Activated naive CD8-positive, alpha-beta T cell (primary cell): ENCODE data around the gene EMC7.

Experiments
- H3K27ac Mint-ChIP-seq: one replicate; pipeline ENCODE4 v1.8.0; 2021; ENCODE audit warnings: mixed read lengths
- H3K27me3 Mint-ChIP-seq: one replicate; pipeline ENCODE4 v1.8.0; 2021; ENCODE audit warnings: mixed read lengths
- H3K36me3 Mint-ChIP-seq: one replicate; pipeline ENCODE4 v1.8.0; 2021; ENCODE audit warnings: mixed read lengths
- H3K4me1 Mint-ChIP-seq: one replicate; pipeline ENCODE4 v1.8.0; 2021; ENCODE audit warnings: low read depth, mixed read lengths
- H3K4me3 Mint-ChIP-seq: one replicate; pipeline ENCODE4 v1.8.0; 2021; ENCODE audit warnings: mild to moderate bottlenecking, mixed read lengths
- H3K9me3 Mint-ChIP-seq: one replicate; pipeline ENCODE4 v1.8.0; 2021; ENCODE audit warnings: low read depth, mixed read lengths

The EMC7 gene

GRCh38 chr15:34111488-34111887, 9.8 kb upstream of the EMC7 start:
- peaks cover 2% of the 10 kb centered on the region for H3K27me3 Mint-ChIP-seq
- H3K4me1 Mint-ChIP-seq, result no peaks in the 10 kb centered on the region
- H3K36me3 Mint-ChIP-seq, result no peaks in the 10 kb centered on the region
- H3K4me3 Mint-ChIP-seq, result no peak overlapping the region
- H3K27ac Mint-ChIP-seq, result no peak overlapping the region
- peaks cover under 1% of the 10 kb centered on the region for H3K9me3 Mint-ChIP-seq

GRCh38 chr15:34109797-34110663, 8.4 kb upstream of the EMC7 start:
- Mint-ChIP-seq H3K9me3 (peaks cover 3% of the 10 kb centered on the region), H3K27ac (no peak overlapping the region), H3K36me3 (peaks cover 5% of the 10 kb centered on the region), H3K4me3 (no peak overlapping the region), H3K27me3 (peaks cover 2% of the 10 kb centered on the region), H3K4me1 (no peaks in the 10 kb centered on the region)

- peaks cover 9% of the 10 kb centered on the region for H3K4me1 Mint-ChIP-seq
- no peaks in the 10 kb centered on the region for H3K27me3 Mint-ChIP-seq
- H3K4me3 Mint-ChIP-seq, result no peak overlapping the region
- peaks cover 21% of the 10 kb centered on the region for H3K36me3 Mint-ChIP-seq
- no peak overlapping the region for H3K27ac Mint-ChIP-seq
- H3K9me3 Mint-ChIP-seq, result peaks cover 3% of the 10 kb centered on the region
These were observed 5.7 kb upstream of the EMC7 start for GRCh38 chr15:34107315-34107714.

- Mint-ChIP-seq H3K27ac (no peak overlapping the region), H3K36me3 (peaks cover 21% of the 10 kb centered on the region), H3K9me3 (peaks cover 3% of the 10 kb centered on the region), H3K27me3 (no peaks in the 10 kb centered on the region), H3K4me1 (peaks cover 14% of the 10 kb centered on the region), H3K4me3 (no peak overlapping the region)
These were observed 4.8 kb upstream of the EMC7 start for GRCh38 chr15:34106423-34106822.

- Mint-ChIP-seq H3K4me1 (peaks cover 40% of the 10 kb centered on the region), H3K27ac (peak overlapping the region; percentile 95), H3K4me3 (peak overlapping the region; percentile 98), H3K9me3 (peaks cover 3% of the 10 kb centered on the region), H3K27me3 (no peaks in the 10 kb centered on the region), H3K36me3 (peaks cover 21% of the 10 kb centered on the region)
These were observed 688 bp upstream of the EMC7 start for GRCh38 chr15:34102175-34102925.

GRCh38 chr15:34099914-34100313, 1.7 kb downstream of the EMC7 start:
- peaks cover 49% of the 10 kb centered on the region for H3K4me1 Mint-ChIP-seq
- peak overlapping the region; percentile 75 for H3K27ac Mint-ChIP-seq
- peak overlapping the region; percentile 98 for H3K4me3 Mint-ChIP-seq
- H3K27me3 Mint-ChIP-seq, result no peaks in the 10 kb centered on the region
- H3K9me3 Mint-ChIP-seq, result no peaks in the 10 kb centered on the region
- peaks cover 18% of the 10 kb centered on the region for H3K36me3 Mint-ChIP-seq

DNA sequence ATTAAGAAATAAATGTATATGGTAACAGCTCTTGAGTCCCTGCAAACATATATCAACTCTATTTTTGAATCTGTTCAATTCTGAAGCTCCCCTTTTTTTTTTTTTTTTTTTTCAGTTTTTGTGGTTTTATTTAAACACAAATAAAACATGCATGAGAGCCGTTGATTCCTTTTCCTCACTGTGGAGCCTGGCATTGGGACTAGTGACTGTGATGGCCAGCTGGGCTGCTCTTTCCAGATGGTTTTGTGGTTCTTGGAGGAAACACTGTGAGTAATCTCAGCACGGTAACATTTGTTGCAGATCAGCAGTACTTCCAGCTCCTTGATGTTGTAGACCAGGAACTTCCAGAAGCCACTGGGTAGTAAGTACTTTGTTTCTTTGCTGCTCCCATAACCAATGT, 15.9 kb downstream of the EMC7 start:
- H3K4me3 Mint-ChIP-seq, result no peak overlapping the region
- no peaks in the 10 kb centered on the region for H3K9me3 Mint-ChIP-seq
- H3K36me3 Mint-ChIP-seq, result peaks cover 10% of the 10 kb centered on the region
- H3K4me1 Mint-ChIP-seq, result peaks cover 3% of the 10 kb centered on the region
- no peaks in the 10 kb centered on the region for H3K27me3 Mint-ChIP-seq
- H3K27ac Mint-ChIP-seq, result no peak overlapping the region

DNA sequence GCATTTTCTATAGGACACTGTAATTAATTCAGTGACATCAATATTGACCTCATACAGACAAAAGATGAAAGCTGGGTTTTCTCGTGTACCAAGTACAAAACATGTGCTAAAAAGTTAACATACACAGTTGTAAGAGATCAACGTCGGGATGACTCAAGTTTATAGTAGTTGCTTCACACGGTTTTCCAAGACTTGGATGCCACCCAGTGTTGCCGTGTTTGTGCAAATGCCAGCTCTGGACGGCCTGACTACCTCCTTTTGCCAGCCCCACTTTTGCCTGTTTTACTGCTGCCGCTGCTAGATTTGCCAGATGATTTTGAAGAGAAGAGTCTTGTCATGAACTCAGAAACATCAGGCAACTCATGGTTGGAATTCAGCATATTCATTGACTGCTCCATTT, 17.6 kb downstream of the EMC7 start:
- H3K27me3 Mint-ChIP-seq, result no peaks in the 10 kb centered on the region
- H3K27ac Mint-ChIP-seq, result no peak overlapping the region
- no peak overlapping the region for H3K4me3 Mint-ChIP-seq
- H3K9me3 Mint-ChIP-seq, result no peaks in the 10 kb centered on the region
- H3K36me3 Mint-ChIP-seq, result peaks cover 7% of the 10 kb centered on the region
- no peaks in the 10 kb centered on the region for H3K4me1 Mint-ChIP-seq

GRCh38 chr15:34079904-34080303, 21.8 kb downstream of the EMC7 start:
- Mint-ChIP-seq H3K27me3 (no peaks in the 10 kb centered on the region), H3K27ac (no peak overlapping the region)

GRCh38 chr15:34078900-34079299, 22.8 kb downstream of the EMC7 start:
- Mint-ChIP-seq H3K9me3 (no peaks in the 10 kb centered on the region), H3K4me3 (no peak overlapping the region), H3K27ac (no peak overlapping the region), H3K4me1 (no peaks in the 10 kb centered on the region), H3K27me3 (no peaks in the 10 kb centered on the region), H3K36me3 (peaks cover 8% of the 10 kb centered on the region)

More at GRCh38 chr15:34079904-34080303, 21.8 kb downstream of the EMC7 start:
- H3K4me1 Mint-ChIP-seq, result no peaks in the 10 kb centered on the region
- H3K36me3 Mint-ChIP-seq, result peaks cover 8% of the 10 kb centered on the region
- H3K4me3 Mint-ChIP-seq, result no peak overlapping the region
- H3K9me3 Mint-ChIP-seq, result no peaks in the 10 kb centered on the region

DNA sequence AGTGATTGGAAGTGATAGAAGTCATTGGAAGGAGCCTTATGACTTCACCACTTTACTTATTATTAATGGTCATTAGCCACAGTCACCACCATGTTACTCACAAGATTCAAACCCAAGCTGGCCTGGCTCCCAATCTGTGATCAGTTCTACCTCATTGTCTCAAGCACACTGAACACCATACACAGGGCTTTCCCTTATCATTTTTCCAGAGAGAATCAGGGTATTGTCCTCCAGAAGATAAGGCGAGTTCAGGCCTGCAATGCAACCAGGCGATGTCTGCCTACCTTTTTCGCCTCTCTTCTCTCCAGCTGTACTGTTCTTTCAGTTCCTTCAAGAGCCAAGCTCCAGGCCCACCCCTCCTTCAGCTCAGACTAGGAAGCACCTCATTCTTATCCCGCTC, 24.9 kb downstream of the EMC7 start:
- H3K4me1 Mint-ChIP-seq, result no peaks in the 10 kb centered on the region
- H3K27ac Mint-ChIP-seq, result no peak overlapping the region
- H3K4me3 Mint-ChIP-seq, result no peak overlapping the region
- no peaks in the 10 kb centered on the region for H3K27me3 Mint-ChIP-seq
- H3K9me3 Mint-ChIP-seq, result no peaks in the 10 kb centered on the region
- H3K36me3 Mint-ChIP-seq, result peaks cover 5% of the 10 kb centered on the region

- Mint-ChIP-seq H3K9me3 (no peaks in the 10 kb centered on the region), H3K36me3 (peaks cover 2% of the 10 kb centered on the region), H3K4me3 (no peak overlapping the region), H3K27ac (no peak overlapping the region), H3K4me1 (no peaks in the 10 kb centered on the region), H3K27me3 (no peaks in the 10 kb centered on the region)
These were observed 31.7 kb downstream of the EMC7 start for GRCh38 chr15:34070003-34070402.

- no peak overlapping the region for H3K4me3 Mint-ChIP-seq
- no peaks in the 10 kb centered on the region for H3K4me1 Mint-ChIP-seq
- H3K27me3 Mint-ChIP-seq, result no peaks in the 10 kb centered on the region
- no peaks in the 10 kb centered on the region for H3K9me3 Mint-ChIP-seq
- H3K36me3 Mint-ChIP-seq, result no peaks in the 10 kb centered on the region
- H3K27ac Mint-ChIP-seq, result no peak overlapping the region
These were observed 35.7 kb downstream of the EMC7 start for GRCh38 chr15:34065941-34066340.

DNA sequence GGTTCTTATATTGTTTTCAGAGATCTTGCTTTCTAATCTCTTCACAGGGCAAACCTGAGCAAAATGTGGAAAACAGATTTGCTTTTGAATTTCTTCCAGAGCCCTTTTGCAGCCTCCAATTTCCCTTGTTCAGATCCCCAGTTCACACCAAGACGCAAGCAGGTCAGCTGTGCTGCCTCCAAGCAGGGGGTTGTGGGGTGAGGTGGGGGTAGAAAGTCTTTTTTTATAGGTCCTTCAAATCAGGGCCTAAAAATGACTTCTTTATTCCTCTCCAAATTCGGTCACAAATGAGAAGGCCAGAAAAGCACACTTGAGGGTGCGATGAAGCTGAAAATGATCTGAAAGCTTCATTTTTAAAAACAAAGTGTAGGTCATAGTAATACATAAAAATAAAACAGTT, 36.4 kb downstream of the EMC7 start:
- Mint-ChIP-seq H3K27me3 (no peaks in the 10 kb centered on the region), H3K4me1 (no peaks in the 10 kb centered on the region), H3K27ac (no peak overlapping the region), H3K4me3 (no peak overlapping the region), H3K36me3 (no peaks in the 10 kb centered on the region), H3K9me3 (no peaks in the 10 kb centered on the region)

GRCh38 chr15:34064438-34064837, 37.2 kb downstream of the EMC7 start:
- Mint-ChIP-seq H3K4me1 (no peaks in the 10 kb centered on the region), H3K9me3 (no peaks in the 10 kb centered on the region), H3K27ac (no peak overlapping the region)

More at GRCh38 chr15:34064438-34064837, 37.2 kb downstream of the EMC7 start:
- Mint-ChIP-seq H3K36me3 (no peaks in the 10 kb centered on the region), H3K4me3 (no peak overlapping the region), H3K27me3 (no peaks in the 10 kb centered on the region)
